IMR-90 (cell line): Measurements from ENCODE around the gene RALGPS2. TPM values are rescaled to one million over a fixed set of nuclear protein-coding genes. Genes with fewer than 3 reads are reported as not detected.

Experiments used
- ATAC-seq: fragments of 200-7000 bp; cut with Tn5 transposase; 2 replicates; pipeline ENCODE4 v1.9.1; 2020; ENCODE audit warnings: low read depth, mild to moderate bottlenecking, moderate library complexity
- BruUV-seq: library from RNA; stranded (reverse); fragments of 400-500 nt; replicated peaks from 2 replicates; lab custom pipeline; 2021; lab: Mats Ljungman, UMichigan
- CTCF ChIA-PET: fragments of 300-600 bp; formaldehyde crosslinking; extraction: SDS; loops from one replicate; lab custom pipeline; 2021; ENCODE audit warnings: antibody characterized with exemption; lab: Yijun Ruan, JAX
- POLR2A ChIA-PET: fragments of 300-600 bp; sonication (Branson Sonifier 250); formaldehyde crosslinking; loops from one replicate; lab custom pipeline; 2022; ENCODE audit warnings: antibody characterized with exemption; ENCODE audit not compliant: unreplicated experiment; lab: Charles Lee
- DNase-seq: peaks from one replicate; pipeline ENCODE4 v3.0.0; 2013
- H2AFZ ChIP-seq: replicated peaks from 2 replicates; pipeline ENCODE3; 2013; ENCODE audit warnings: low read length, mild to moderate bottlenecking; ENCODE audit not compliant: poor library complexity
- H2AK5ac ChIP-seq: 2 replicates; pipeline ENCODE4 v1.6.1; 2013; ENCODE audit warnings: low read depth, low read length, inconsistent platforms
- H2AK9ac ChIP-seq: replicated peaks from 2 replicates; pipeline ENCODE3; 2013; ENCODE audit warnings: mild to moderate bottlenecking, low read depth, low read length, moderate library complexity; ENCODE audit not compliant: poor library complexity
- H2BK120ac ChIP-seq: 2 replicates; pipeline ENCODE4 v1.6.1; 2013; ENCODE audit warnings: low read depth, low read length, inconsistent platforms
- H2BK15ac ChIP-seq: 3 replicates; pipeline ENCODE4 v1.6.1; 2013; ENCODE audit warnings: low read depth, low read length, inconsistent platforms
- H2BK20ac ChIP-seq: 2 replicates; pipeline ENCODE4 v1.6.1; 2013; ENCODE audit warnings: low read depth, mild to moderate bottlenecking, inconsistent platforms, low read length, moderate library complexity
- H2BK5ac ChIP-seq: 2 replicates; pipeline ENCODE4 v1.6.1; 2013; ENCODE audit warnings: mild to moderate bottlenecking, low read depth, low read length, inconsistent platforms; ENCODE audit not compliant: poor library complexity, severe bottlenecking
- H3K14ac ChIP-seq: replicated peaks from 2 replicates; pipeline ENCODE4 v1.6.1; 2013; ENCODE audit warnings: low read depth, low read length, inconsistent platforms
- H3K18ac ChIP-seq: 2 replicates; pipeline ENCODE4 v1.6.1; 2013; ENCODE audit warnings: low read depth, low read length, control low read depth
- H3K23ac ChIP-seq: 2 replicates; pipeline ENCODE4 v1.6.1; 2013; ENCODE audit warnings: low read depth, low read length, inconsistent platforms
- H3K27ac ChIP-seq: 2 replicates; pipeline ENCODE4 v1.5.1; 2013; ENCODE audit warnings: mild to moderate bottlenecking, control low read depth, low read length; ENCODE audit not compliant: insufficient read depth
- H3K27me3 ChIP-seq: 2 replicates; pipeline ENCODE4 v1.6.1; 2013; ENCODE audit warnings: low read length; ENCODE audit not compliant: control insufficient read depth, insufficient read depth
- H3K36me3 ChIP-seq: 2 replicates; pipeline ENCODE4 v1.6.1; 2013; ENCODE audit warnings: low read length, mixed read lengths; ENCODE audit not compliant: control insufficient read depth, insufficient read depth
- H3K4ac ChIP-seq: 2 replicates; pipeline ENCODE4 v1.6.1; 2013; ENCODE audit warnings: low read depth, low read length, inconsistent platforms
- H3K4me1 ChIP-seq: 2 replicates; pipeline ENCODE4 v1.6.1; 2013; ENCODE audit warnings: low read length, mixed read lengths; ENCODE audit not compliant: control insufficient read depth, insufficient read depth
- H3K4me2 ChIP-seq: 2 replicates; pipeline ENCODE4 v1.6.1; 2013; ENCODE audit warnings: low read depth, mild to moderate bottlenecking, control low read depth, low read length, moderate library complexity
- H3K4me3 ChIP-seq: 2 replicates; pipeline ENCODE4 v1.5.1; 2013; ENCODE audit warnings: low read depth, mild to moderate bottlenecking, control low read depth, low read length, moderate library complexity; ENCODE audit not compliant: insufficient read depth
- H3K56ac ChIP-seq: 2 replicates; pipeline ENCODE4 v1.6.1; 2013; ENCODE audit warnings: low read length, inconsistent platforms; ENCODE audit not compliant: insufficient read depth; ENCODE audit errors: extremely low read depth
- H3K79me1 ChIP-seq, 2 experiments: 2 replicates each; pipeline ENCODE4 v1.6.1; 2013; ENCODE audit warnings: low read length in 2 of 2, inconsistent platforms in 1 of 2, low read depth in 1 of 2
- H3K9ac ChIP-seq: 2 replicates; pipeline ENCODE4 v1.6.1; 2013; ENCODE audit warnings: low read depth, low read length, control low read depth
- H3K9me1 ChIP-seq: 2 replicates; pipeline ENCODE4 v1.6.1; 2013; ENCODE audit warnings: low read length, inconsistent platforms; ENCODE audit not compliant: insufficient read depth
- H3K9me3 ChIP-seq: 2 replicates; pipeline ENCODE4 v1.6.1; 2013; ENCODE audit warnings: low read length; ENCODE audit not compliant: control insufficient read depth, insufficient read depth
- H4K20me1 ChIP-seq: 2 replicates; pipeline ENCODE4 v1.6.1; 2013; ENCODE audit warnings: low read length, inconsistent platforms; ENCODE audit not compliant: insufficient read depth
- H4K5ac ChIP-seq: 2 replicates; pipeline ENCODE4 v1.6.1; 2013; ENCODE audit warnings: mild to moderate bottlenecking, low read depth, low read length, control low read depth
- H4K8ac ChIP-seq, 2 experiments: 2 replicates each; pipeline ENCODE4 v1.6.1; 2013; ENCODE audit warnings: low read depth in 2 of 2, low read length in 2 of 2, control low read depth in 1 of 2, inconsistent platforms in 1 of 2
- H4K91ac ChIP-seq: 2 replicates; pipeline ENCODE4 v1.6.1; 2013; ENCODE audit warnings: low read depth, low read length, inconsistent platforms; ENCODE audit not compliant: insufficient read depth
- ELK1 ChIP-seq: fragments of 150-350 bp; IDR thresholded peaks from 2 replicates; pipeline ENCODE4 v1.6.1; 2016; ENCODE audit warnings: low read depth, mild to moderate bottlenecking, low read length, moderate library complexity, borderline replicate concordance
- WGBS, 2 experiments: methylation state at CpG; one replicate each; pipeline versions ENCODE4 v1.1.5 to v1.1.7; 2013; ENCODE audit warnings: missing lambda C conversion rate in 2 of 2; ENCODE audit not compliant: insufficient read length in 1 of 2; ENCODE audit errors: extremely low coverage in 2 of 2; 5-methylcytosine and 5-hydroxymethylcytosine counted together
- dilution Hi-C: fragments of 300-500 bp; cut with HindIII; formaldehyde crosslinking; loops from one replicate; pipeline ENCODE4 v1.14.3; 2018; ENCODE audit warnings: low sequenced_read_pairs; ENCODE audit not compliant: unreplicated experiment
- in situ Hi-C: fragments of 300-500 bp; cut with MboI; formaldehyde crosslinking; loops from 3 replicates; pipeline ENCODE4 v1.14.3; 2019; ENCODE audit warnings: low sequenced_read_pairs, inconsistent platforms, mixed read lengths
- intact Hi-C: fragments of 100-400 bp; cut with micrococcal nuclease; formaldehyde crosslinking; loops from 2 replicates; pipeline ENCODE4 v1.10.0; 2022
- polyA plus RNA-seq, 3 experiments: library from polyadenylated mRNA; depleted of rRNA; stranded (reverse); fragments of >200 nt; gene quantifications; 2 replicates each; pipeline ENCODE4 v1.2.3, GENCODE V29; 2012; ENCODE audit warnings: low replicate concordance in 1 of 3
- total RNA-seq: library from RNA; depleted of rRNA; stranded (reverse); fragments of >200 nt; gene quantifications from 2 replicates; pipeline ENCODE4 v1.2.3, GENCODE V29; 2012

The RALGPS2 gene
- total and polyA plus RNA-seq, 2 of the 4 experiments (the other 2 are of a cell fraction) = 13.8 to 148 TPM

GRCh38 chr1:178819123-178819522 lies 94.1 kb downstream of the RALGPS2 start:
- Histone ChIP-seq H3K56ac (no peak overlapping the region), H2AK9ac (no peak overlapping the region), H4K8ac (no peak overlapping the region), H3K14ac (0 out of 2 replicates have a peak overlapping the region, but pooled peaks have one; percentile 9), H3K4ac (no peak overlapping the region), H4K20me1 (peaks cover 4% of the 10 kb centered on the region; the same call in 1 of the 2 replicates), H2BK20ac (no peak overlapping the region), H4K5ac (no peak overlapping the region; the same call in 1 of the 2 replicates), H2BK120ac (no peak overlapping the region), H3K4me2 (no peak overlapping the region), H2AFZ (no peak overlapping the region), H3K18ac (no peak overlapping the region), H2AK5ac (no peak overlapping the region), H3K9me1 (0 out of 2 replicates have a peak, but pooled peaks cover 2% of the 10 kb centered on the region), H3K9ac (no peak overlapping the region), H2BK15ac (no peak overlapping the region), H3K4me1 (peaks cover 5% of the 10 kb centered on the region), H3K4me3 (no peak overlapping the region), H4K91ac (no peak overlapping the region), H3K27ac (no peak overlapping the region), H3K9me3 (no peaks in the 10 kb centered on the region), H3K79me1 (peaks cover 14 to 16% of the 10 kb centered on the region in 2 experiments), H3K27me3 (no peaks in the 10 kb centered on the region), H3K36me3 (peaks cover 21% of the 10 kb centered on the region), H2BK5ac (no peak overlapping the region), H3K23ac (no peak overlapping the region)
- BruUV-seq = no TSS peak
- CTCF ChIA-PET = interaction anchor here (0.6 kb wide), 1 partner anchor 110 kb away, joined by 3 read pairs; no protein-coding TSS in a partner anchor
- ATAC-seq (no peak), DNase-seq (peak; percentile 15)
- intact Hi-C loops (no loop called here), dilution Hi-C loops (no loop called here), in situ Hi-C loops (no loop called here)
- no peak for TF ChIP-seq ELK1
- 80% methylated on average over 1 of the region's 4 CpGs; no CpG with 5 or more reads in 1 of the 2 experiments for WGBS, 2 experiments
- POLR2A ChIA-PET = no interaction called here
